ENCODE results near the gene STK33.
A peak's percentile ranks its signal among the peaks of the same experiment; 100 is the strongest.

The STK33 gene

GRCh38 chr11:8615291-8616032 lies 21.4 kb upstream of the STK33 start:
- DNase-seq (no peak), ATAC-seq (replicated peaks) (no peak)
- no peak overlapping the region for H3K4me3 Mint-ChIP-seq
- H3K36me3 Mint-ChIP-seq (ENCODE audit: insufficient read depth), result peaks cover 11% of the 10 kb centered on the region
- no peaks in the 10 kb centered on the region for H3K4me1 Mint-ChIP-seq (ENCODE audit: low read depth in 2 of 2)
- peak overlapping the region in 1 of 2 donors; percentile 13 for H3K27ac Mint-ChIP-seq
- H3K27me3 Mint-ChIP-seq, result no peaks in the 10 kb centered on the region
- no peaks in the 10 kb centered on the region for H3K9me3 Mint-ChIP-seq

GRCh38 chr11:8614497-8614896 lies 20.5 kb upstream of the STK33 start:
- DNase-seq (no peak), ATAC-seq (replicated peaks) (no peak)
- Mint-ChIP-seq H3K9me3 (no peaks in the 10 kb centered on the region), H3K36me3 (ENCODE audit: insufficient read depth) (peaks cover 7% of the 10 kb centered on the region), H3K27me3 (no peaks in the 10 kb centered on the region), H3K4me3 (no peak overlapping the region), H3K4me1 (ENCODE audit: low read depth in 2 of 2) (no peaks in the 10 kb centered on the region), H3K27ac (no peak overlapping the region)

- H3K4me3 Mint-ChIP-seq, result no peak overlapping the region
- DNase-seq (no peak), ATAC-seq (replicated peaks) (no peak)
- peaks cover 6% of the 10 kb centered on the region for H3K36me3 Mint-ChIP-seq (ENCODE audit: insufficient read depth)
- no peaks in the 10 kb centered on the region for H3K4me1 Mint-ChIP-seq (ENCODE audit: low read depth in 2 of 2)
- no peaks in the 10 kb centered on the region for H3K9me3 Mint-ChIP-seq
- H3K27ac Mint-ChIP-seq, result peak overlapping the region in 1 of 2 donors; percentile 27
- no peaks in the 10 kb centered on the region for H3K27me3 Mint-ChIP-seq
Observed at GRCh38 chr11:8613036-8613435, 19.0 kb upstream of the STK33 start.

GRCh38 chr11:8612522-8612921 lies 18.5 kb upstream of the STK33 start:
- H3K27me3 Mint-ChIP-seq, result no peaks in the 10 kb centered on the region
- no peak overlapping the region for H3K4me3 Mint-ChIP-seq
- no peaks in the 10 kb centered on the region for H3K4me1 Mint-ChIP-seq (ENCODE audit: low read depth in 2 of 2)
- no peaks in the 10 kb centered on the region for H3K9me3 Mint-ChIP-seq
- ATAC-seq (replicated peaks) (no peak), DNase-seq (no peak)
- H3K36me3 Mint-ChIP-seq (ENCODE audit: insufficient read depth), result peaks cover 6% of the 10 kb centered on the region
- peak overlapping the region in 1 of 2 donors; percentile 27 for H3K27ac Mint-ChIP-seq

GRCh38 chr11:8610532-8611116 lies 16.6 kb upstream of the STK33 start:
- Mint-ChIP-seq H3K9me3 (no peaks in the 10 kb centered on the region), H3K36me3 (ENCODE audit: insufficient read depth) (peaks cover 4% of the 10 kb centered on the region), H3K27ac (no peak overlapping the region), H3K27me3 (peaks cover 9 to 11% of the 10 kb centered on the region in 2 donors), H3K4me3 (no peak overlapping the region), H3K4me1 (ENCODE audit: low read depth in 2 of 2) (no peaks in the 10 kb centered on the region)
- ATAC-seq (replicated peaks), result no peak
- DNase-seq, result no peak

- Mint-ChIP-seq H3K27me3 (peaks cover 28 to 31% of the 10 kb centered on the region in 2 donors), H3K9me3 (no peaks in the 10 kb centered on the region), H3K4me3 (no peak overlapping the region), H3K4me1 (ENCODE audit: low read depth in 2 of 2) (no peaks in the 10 kb centered on the region), H3K27ac (no peak overlapping the region), H3K36me3 (ENCODE audit: insufficient read depth) (no peaks in the 10 kb centered on the region)
- no peak for DNase-seq
- ATAC-seq (replicated peaks), result no peak
Observed at GRCh38 chr11:8608652-8609051, 14.6 kb upstream of the STK33 start.

GRCh38 chr11:8605971-8606563 lies 12.0 kb upstream of the STK33 start:
- H3K36me3 Mint-ChIP-seq (ENCODE audit: insufficient read depth), result no peaks in the 10 kb centered on the region
- peaks cover 40 to 46% of the 10 kb centered on the region in 2 donors for H3K27me3 Mint-ChIP-seq
- H3K4me3 Mint-ChIP-seq, result no peak overlapping the region
- H3K9me3 Mint-ChIP-seq, result no peaks in the 10 kb centered on the region
- no peak for DNase-seq
- no peak overlapping the region for H3K27ac Mint-ChIP-seq
- no peaks in the 10 kb centered on the region for H3K4me1 Mint-ChIP-seq (ENCODE audit: low read depth in 2 of 2)
- no peak for ATAC-seq (replicated peaks)

GRCh38 chr11:8604078-8604723 lies 10.2 kb upstream of the STK33 start:
- H3K27ac Mint-ChIP-seq, result no peak overlapping the region
- no peaks in the 10 kb centered on the region for H3K36me3 Mint-ChIP-seq (ENCODE audit: insufficient read depth)
- ATAC-seq (replicated peaks), result no peak
- no peaks in the 10 kb centered on the region for H3K9me3 Mint-ChIP-seq
- H3K4me1 Mint-ChIP-seq (ENCODE audit: low read depth in 2 of 2), result no peaks in the 10 kb centered on the region
- peaks cover 41 to 48% of the 10 kb centered on the region in 2 donors for H3K27me3 Mint-ChIP-seq
- DNase-seq, result no peak
- no peak overlapping the region for H3K4me3 Mint-ChIP-seq

- no peak for DNase-seq
- Mint-ChIP-seq H3K4me3 (no peak overlapping the region), H3K4me1 (ENCODE audit: low read depth in 2 of 2) (no peaks in the 10 kb centered on the region), H3K27me3 (peaks cover 42 to 51% of the 10 kb centered on the region in 2 donors), H3K36me3 (ENCODE audit: insufficient read depth) (no peaks in the 10 kb centered on the region), H3K27ac (no peak overlapping the region), H3K9me3 (no peaks in the 10 kb centered on the region)
- no peak for ATAC-seq (replicated peaks)
Observed at GRCh38 chr11:8603696-8604077, 9.7 kb upstream of the STK33 start.

GRCh38 chr11:8601376-8602133 lies 7.5 kb upstream of the STK33 start:
- peaks cover 57 to 62% of the 10 kb centered on the region in 2 donors for H3K27me3 Mint-ChIP-seq
- H3K36me3 Mint-ChIP-seq (ENCODE audit: insufficient read depth), result no peaks in the 10 kb centered on the region
- no peaks in the 10 kb centered on the region for H3K4me1 Mint-ChIP-seq (ENCODE audit: low read depth in 2 of 2)
- no peak overlapping the region for H3K4me3 Mint-ChIP-seq
- no peak for ATAC-seq (replicated peaks)
- no peak overlapping the region for H3K27ac Mint-ChIP-seq
- no peak for DNase-seq
- no peaks in the 10 kb centered on the region for H3K9me3 Mint-ChIP-seq

GRCh38 chr11:8598506-8598905 lies 4.5 kb upstream of the STK33 start:
- ATAC-seq (replicated peaks) (no peak), DNase-seq (no peak)
- Mint-ChIP-seq H3K4me1 (ENCODE audit: low read depth in 2 of 2) (no peaks in the 10 kb centered on the region), H3K27ac (no peak overlapping the region), H3K4me3 (no peak overlapping the region), H3K36me3 (ENCODE audit: insufficient read depth) (no peaks in the 10 kb centered on the region), H3K9me3 (no peaks in the 10 kb centered on the region), H3K27me3 (peaks cover 47 to 54% of the 10 kb centered on the region in 2 donors)

GRCh38 chr11:8597182-8597581 lies 3.2 kb upstream of the STK33 start:
- H3K36me3 Mint-ChIP-seq (ENCODE audit: insufficient read depth), result no peaks in the 10 kb centered on the region
- peaks cover 0 to 3% of the 10 kb centered on the region in 2 donors for H3K4me1 Mint-ChIP-seq (ENCODE audit: low read depth in 2 of 2)
- no peak overlapping the region for H3K27ac Mint-ChIP-seq
- ATAC-seq (replicated peaks) (no peak), DNase-seq (no peak)
- no peaks in the 10 kb centered on the region for H3K9me3 Mint-ChIP-seq
- peaks cover 53 to 60% of the 10 kb centered on the region in 2 donors for H3K27me3 Mint-ChIP-seq
- H3K4me3 Mint-ChIP-seq, result no peak overlapping the region

GRCh38 chr11:8596504-8597046 lies 2.5 kb upstream of the STK33 start:
- Mint-ChIP-seq H3K4me1 (ENCODE audit: low read depth in 2 of 2) (peaks cover 0 to 3% of the 10 kb centered on the region in 2 donors), H3K27me3 (peaks cover 54 to 62% of the 10 kb centered on the region in 2 donors), H3K27ac (no peak overlapping the region), H3K4me3 (no peak overlapping the region), H3K36me3 (ENCODE audit: insufficient read depth) (no peaks in the 10 kb centered on the region), H3K9me3 (no peaks in the 10 kb centered on the region)
- ATAC-seq (replicated peaks) (no peak), DNase-seq (no peak)
